ENCODE measurements around the gene PARP9.

The PARP9 gene

DNA sequence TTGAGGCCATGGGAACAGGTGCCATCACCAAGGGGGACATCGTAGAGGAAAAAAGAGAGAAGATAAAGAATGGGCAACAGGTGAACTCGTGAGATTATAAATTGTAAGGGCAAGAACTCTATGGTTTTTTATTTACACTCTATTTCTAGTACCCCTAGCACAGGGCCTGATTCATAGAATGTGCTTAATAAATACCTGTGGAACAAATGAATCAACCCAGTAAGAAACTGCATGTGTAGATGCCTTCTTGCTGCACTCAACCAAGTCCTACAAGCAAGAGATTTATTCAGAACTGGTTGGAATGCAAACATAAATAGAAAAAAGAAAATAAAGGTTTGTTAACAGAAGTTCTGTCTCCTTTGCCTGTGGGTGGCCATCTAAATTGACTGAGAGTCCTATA, 30.6 kb downstream of the PARP9 start:
- TF ChIP-seq, protein P1, sequence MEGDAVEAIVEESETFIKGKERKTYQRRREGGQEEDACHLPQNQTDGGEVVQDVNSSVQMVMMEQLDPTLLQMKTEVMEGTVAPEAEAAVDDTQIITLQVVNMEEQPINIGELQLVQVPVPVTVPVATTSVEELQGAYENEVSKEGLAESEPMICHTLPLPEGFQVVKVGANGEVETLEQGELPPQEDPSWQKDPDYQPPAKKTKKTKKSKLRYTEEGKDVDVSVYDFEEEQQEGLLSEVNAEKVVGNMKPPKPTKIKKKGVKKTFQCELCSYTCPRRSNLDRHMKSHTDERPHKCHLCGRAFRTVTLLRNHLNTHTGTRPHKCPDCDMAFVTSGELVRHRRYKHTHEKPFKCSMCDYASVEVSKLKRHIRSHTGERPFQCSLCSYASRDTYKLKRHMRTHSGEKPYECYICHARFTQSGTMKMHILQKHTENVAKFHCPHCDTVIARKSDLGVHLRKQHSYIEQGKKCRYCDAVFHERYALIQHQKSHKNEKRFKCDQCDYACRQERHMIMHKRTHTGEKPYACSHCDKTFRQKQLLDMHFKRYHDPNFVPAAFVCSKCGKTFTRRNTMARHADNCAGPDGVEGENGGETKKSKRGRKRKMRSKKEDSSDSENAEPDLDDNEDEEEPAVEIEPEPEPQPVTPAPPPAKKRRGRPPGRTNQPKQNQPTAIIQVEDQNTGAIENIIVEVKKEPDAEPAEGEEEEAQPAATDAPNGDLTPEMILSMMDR (IDR thresholded peaks at IDR 0.05; ENCODE audit: control insufficient read depth, extremely low read depth, insufficient read depth) = no peak
- no peak overlapping the region for H3K4me3 ChIP-seq (ENCODE audit: low read depth, low read length)
- DNase-seq (ENCODE audit: low read depth) = no peak

DNA sequence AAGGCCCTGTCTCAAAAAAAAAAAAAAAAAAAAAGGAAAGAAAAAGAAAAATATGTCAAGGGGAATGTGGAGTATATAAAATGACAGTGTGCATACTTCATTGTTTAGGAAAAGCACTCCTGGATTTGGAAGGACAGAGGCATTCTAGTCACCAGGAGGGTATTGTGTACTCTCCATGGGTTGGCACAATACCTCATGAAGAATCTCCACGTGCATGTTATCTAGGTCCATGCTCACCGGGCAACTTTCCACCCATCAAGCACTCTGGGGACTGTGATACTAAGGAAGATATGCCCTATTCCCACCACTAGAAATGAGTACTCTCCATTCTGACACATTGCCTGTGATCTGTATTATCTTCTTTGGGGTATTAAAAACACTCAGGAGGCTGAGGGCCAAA, 33.9 kb downstream of the PARP9 start:
- TF ChIP-seq, protein P1 (IDR thresholded peaks at IDR 0.05; ENCODE audit: control insufficient read depth, extremely low read depth, insufficient read depth) = no peak
- no peak overlapping the region for H3K4me3 ChIP-seq (ENCODE audit: low read depth, low read length)
- no peak for DNase-seq (ENCODE audit: low read depth)

DNA sequence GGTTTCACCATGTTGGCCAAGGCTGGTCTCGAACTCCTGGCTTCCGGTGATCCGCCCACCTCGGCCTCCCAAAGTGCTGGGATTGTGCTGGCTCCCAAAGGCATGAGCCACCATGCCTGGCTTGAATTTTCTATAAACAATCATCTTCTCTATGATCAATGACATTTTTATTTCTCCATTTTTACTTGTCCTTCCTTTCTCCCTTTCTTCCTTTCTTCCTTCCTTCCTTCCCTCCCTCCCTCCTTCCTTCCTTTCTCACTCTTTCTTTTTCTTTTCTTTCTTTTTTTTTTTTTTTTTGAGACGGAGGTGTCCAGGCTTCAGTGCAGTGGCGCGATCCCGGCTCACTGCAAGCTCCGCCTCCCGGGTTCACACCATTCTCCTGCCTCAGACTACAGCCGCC, 40.8 kb downstream of the PARP9 start:
- TF ChIP-seq, protein P1 (IDR thresholded peaks at IDR 0.05; ENCODE audit: control insufficient read depth, extremely low read depth, insufficient read depth) = no peak
- DNase-seq (ENCODE audit: low read depth) = no peak
- no peak overlapping the region for H3K4me3 ChIP-seq (ENCODE audit: low read depth, low read length)

DNA sequence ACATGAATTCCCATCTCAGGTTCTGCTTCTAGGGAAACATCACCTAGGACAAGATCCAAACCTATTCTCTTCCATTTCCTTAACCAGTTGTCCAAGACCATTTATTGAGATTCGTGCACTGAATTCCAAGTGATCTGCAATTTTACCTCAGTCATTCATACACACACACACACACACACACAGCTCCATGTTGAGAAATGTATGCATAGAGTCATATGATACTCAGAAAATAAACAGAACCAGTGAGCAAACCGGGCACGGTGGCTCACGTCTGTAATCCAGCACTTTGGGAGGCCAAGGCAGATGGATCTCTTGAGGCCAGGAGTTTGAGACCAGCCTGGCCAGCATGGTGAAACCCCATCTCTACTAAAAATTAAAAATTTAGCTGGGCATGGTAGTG, 43.2 kb downstream of the PARP9 start:
- DNase-seq (ENCODE audit: low read depth) = no peak
- H3K4me3 ChIP-seq (ENCODE audit: low read depth, low read length) = no peak overlapping the region
- TF ChIP-seq, protein P1 (IDR thresholded peaks at IDR 0.05; ENCODE audit: control insufficient read depth, extremely low read depth, insufficient read depth) = no peak

DNA sequence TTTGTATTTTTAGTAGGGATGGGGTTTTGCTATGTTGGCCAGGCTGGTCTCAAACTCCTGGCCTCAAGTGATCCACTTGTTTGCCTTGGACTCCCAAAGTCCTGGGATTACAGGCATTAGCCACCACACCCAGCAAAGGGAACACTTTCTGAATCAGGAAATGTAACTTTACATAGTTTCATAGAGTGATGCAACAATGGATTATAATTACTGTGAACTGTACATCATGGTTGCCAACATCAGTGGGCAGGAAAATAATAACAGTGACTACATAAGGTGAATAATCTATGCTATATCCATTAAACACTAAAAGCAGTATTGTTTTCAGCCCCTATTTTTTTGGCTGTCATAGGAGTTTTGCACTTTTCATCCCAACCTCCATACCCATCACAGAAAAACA, 44.4 kb downstream of the PARP9 start:
- H3K4me3 ChIP-seq (ENCODE audit: low read depth, low read length) = no peak overlapping the region
- DNase-seq (ENCODE audit: low read depth) = no peak
- TF ChIP-seq, protein P1 (IDR thresholded peaks at IDR 0.05; ENCODE audit: control insufficient read depth, extremely low read depth, insufficient read depth) = no peak

DNA sequence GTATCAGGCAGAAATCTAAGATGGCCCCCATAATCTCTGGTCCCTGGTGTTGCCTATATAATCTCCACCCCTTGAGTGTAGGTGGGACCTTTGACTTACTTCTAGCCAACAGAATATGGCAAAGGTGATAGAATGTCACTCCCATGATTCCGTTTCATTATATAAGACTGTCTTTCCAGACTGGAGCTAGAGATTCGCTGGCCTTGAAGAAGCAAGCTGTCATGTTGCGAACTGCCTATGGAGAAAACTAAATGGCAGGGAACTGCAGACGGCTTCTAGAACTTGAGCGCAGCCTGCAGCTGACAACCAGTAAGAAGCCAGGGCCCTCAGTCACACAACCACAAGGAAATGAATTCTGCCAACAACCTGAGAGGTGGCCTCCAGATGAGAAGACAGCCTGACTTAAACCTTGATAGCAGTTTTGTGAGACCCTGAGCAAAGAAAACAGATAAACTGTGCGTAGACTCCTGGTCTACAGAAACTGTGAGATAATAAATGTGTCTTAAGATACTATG, 47.2 kb downstream of the PARP9 start:
- H3K4me3 ChIP-seq (ENCODE audit: low read depth, low read length) = no peak overlapping the region
- TF ChIP-seq, protein P1 (IDR thresholded peaks at IDR 0.05; ENCODE audit: control insufficient read depth, extremely low read depth, insufficient read depth) = no peak
- no peak for DNase-seq (ENCODE audit: low read depth)

DNA sequence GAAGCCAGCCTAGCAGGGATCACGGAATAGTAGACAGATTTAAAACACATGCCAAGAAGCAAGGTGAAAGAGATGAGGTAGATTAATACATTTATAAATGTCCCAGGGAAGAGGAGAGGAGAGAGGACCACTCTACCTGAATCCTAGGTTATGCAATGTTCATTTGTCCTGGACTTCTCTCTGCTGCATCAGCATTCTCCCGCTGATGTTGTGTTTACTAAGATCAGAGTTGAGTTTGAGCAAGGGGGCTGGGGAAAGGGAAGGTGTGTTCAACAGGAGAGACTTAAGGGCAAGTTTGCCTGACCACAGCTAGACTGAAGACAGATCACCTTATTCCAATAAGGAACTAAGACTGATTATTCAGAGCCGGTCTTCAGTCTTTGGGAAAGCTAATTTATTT, 48.2 kb downstream of the PARP9 start:
- H3K4me3 ChIP-seq (ENCODE audit: low read depth, low read length) = no peak overlapping the region
- TF ChIP-seq, protein P1 (IDR thresholded peaks at IDR 0.05; ENCODE audit: control insufficient read depth, extremely low read depth, insufficient read depth) = no peak
- DNase-seq (ENCODE audit: low read depth) = no peak
